SU-DHL-6 (cell line): ENCODE measurements around the gene LCORL.

Experiments used
- H2AFZ ChIP-seq: fragments of 200-600 bp; sonication (generic); 2 replicates; pipeline ENCODE4 v1.6.1; 2014; ENCODE audit warnings: low read depth, mild to moderate bottlenecking, moderate library complexity, mixed read lengths, antibody characterized with exemption, low read length; ENCODE audit not compliant: severe bottlenecking
- H3F3A ChIP-seq: fragments of 200-600 bp; shearing (Covaris generic); 2 replicates; pipeline ENCODE4 v1.6.0; 2016; ENCODE audit warnings: antibody characterized with exemption, mild to moderate bottlenecking; ENCODE audit not compliant: insufficient read depth
- H3K27ac ChIP-seq: fragments of 200-600 bp; sonication (generic); 2 replicates; pipeline ENCODE4 v1.5.1; 2016; ENCODE audit warnings: low read depth, mild to moderate bottlenecking, low read length, moderate library complexity, mixed read lengths
- H3K27me3 ChIP-seq: fragments of 200-600 bp; sonication (generic), shearing (Covaris generic); 2 replicates; pipeline ENCODE4 v1.6.0; 2014; ENCODE audit warnings: mild to moderate bottlenecking, low read length
- H3K36me3 ChIP-seq: fragments of 200-600 bp; sonication (generic); 2 replicates; pipeline ENCODE4 v1.6.1; 2014; ENCODE audit warnings: mild to moderate bottlenecking, low read length, mixed read lengths
- H3K4me2 ChIP-seq: fragments of 300-600, 200-600 bp; shearing (Covaris generic), sonication (generic); 2 replicates; pipeline ENCODE4 v1.6.0; 2014; ENCODE audit warnings: low read length, low read depth, mild to moderate bottlenecking; ENCODE audit not compliant: poor library complexity, severe bottlenecking
- H3K4me3 ChIP-seq: fragments of 200-600 bp; sonication (generic); 2 replicates; pipeline ENCODE4 v1.5.1; 2014; ENCODE audit warnings: antibody characterized with exemption, low read length, mild to moderate bottlenecking, mixed read lengths; ENCODE audit not compliant: insufficient read depth, poor library complexity, severe bottlenecking
- H3K79me2 ChIP-seq: fragments of 200-600 bp; sonication (generic); 2 replicates; pipeline ENCODE4 v1.6.1; 2014; ENCODE audit warnings: mild to moderate bottlenecking, low read length, moderate library complexity; ENCODE audit not compliant: insufficient read depth
- H3K9ac ChIP-seq: fragments of 200-600 bp; sonication (generic); 2 replicates; pipeline ENCODE4 v1.7.0; 2014; ENCODE audit warnings: mild to moderate bottlenecking, low read length
- H3K9me2 ChIP-seq: fragments of 200-600 bp; sonication (generic); replicated peaks from 2 replicates; pipeline ENCODE4 v1.6.1; 2014; ENCODE audit warnings: low read length; ENCODE audit not compliant: insufficient read depth
- H3K9me3 ChIP-seq: fragments of 200-600 bp; sonication (generic); 2 replicates; pipeline ENCODE4 v1.6.1; 2014; ENCODE audit warnings: low read length, mixed read lengths; ENCODE audit not compliant: insufficient read depth
- H4K20me1 ChIP-seq: fragments of 200-600 bp; sonication (generic); 2 replicates; pipeline ENCODE4 v1.6.1; 2014; ENCODE audit warnings: low read depth, mild to moderate bottlenecking, antibody characterized with exemption, low read length, moderate library complexity, mixed read lengths
- EZH2phosphoT487 ChIP-seq: fragments of 200-600 bp; sonication (generic), shearing (Covaris generic); conservative IDR thresholded peaks from 2 replicates; pipeline ENCODE4 v1.6.1; 2018; ENCODE audit warnings: mild to moderate bottlenecking, antibody characterized with exemption, low read length, moderate library complexity, mixed read lengths
- TF ChIP-seq, protein P1 (sequence below): fragments of 200-600 bp; sonication (generic); IDR thresholded peaks from one replicate; pipeline ENCODE4 v1.5.1; 2017; ENCODE audit warnings: antibody characterized with exemption, mild to moderate bottlenecking, low read length, moderate library complexity; ENCODE audit not compliant: insufficient read depth, poor library complexity, severe bottlenecking

The LCORL gene

DNA sequence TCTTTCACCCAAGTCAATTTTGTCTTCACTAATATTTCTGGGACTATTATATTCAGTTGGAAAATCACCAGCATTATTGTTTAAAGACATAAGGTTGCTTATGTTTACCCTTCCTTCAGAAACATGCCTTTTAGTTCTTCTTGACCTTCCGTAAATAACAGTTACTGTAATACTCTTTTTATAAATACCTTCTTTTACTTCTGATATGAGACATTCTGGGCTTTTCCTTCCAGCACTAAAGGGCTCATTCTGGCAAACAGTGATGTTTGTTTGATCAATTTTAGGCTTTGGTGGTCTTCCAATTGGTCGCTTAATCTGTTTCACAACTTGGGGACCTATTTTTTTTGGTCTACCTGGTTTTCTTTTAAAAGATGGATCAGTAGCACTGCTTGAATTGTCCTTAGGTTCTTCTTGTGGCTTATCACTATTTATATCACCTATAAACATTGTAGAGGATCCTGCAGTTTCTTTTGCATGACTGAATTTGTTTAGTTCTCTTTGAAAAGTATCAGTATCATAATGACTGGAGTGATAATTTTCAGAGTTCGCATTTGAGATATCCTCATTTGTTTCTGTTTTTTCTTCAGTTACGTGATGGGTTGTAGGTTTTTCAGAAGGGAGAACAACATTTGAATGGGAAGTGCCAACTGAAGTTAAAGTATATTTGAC lies 146.0 kb downstream of the LCORL start:
- Histone ChIP-seq H3K27ac (no peak overlapping the region), H3K9me3 (no peaks in the 10 kb centered on the region), H3K27me3 (no peaks in the 10 kb centered on the region), H3K9ac (no peak overlapping the region), H3K4me2 (no peak overlapping the region), H3K36me3 (peaks cover 9% of the 10 kb centered on the region), H2AFZ (no peak overlapping the region), H3K4me3 (no peak overlapping the region), H3K9me2 (no peaks in the 10 kb centered on the region), H3K79me2 (no peaks in the 10 kb centered on the region), H4K20me1 (no peaks in the 10 kb centered on the region; the same call in 1 of the 2 replicates), H3F3A (no peaks in the 10 kb centered on the region; the same call in 1 of the 2 replicates)
- no peak for TF ChIP-seq EZH2phosphoT487
- TF ChIP-seq, protein P1, sequence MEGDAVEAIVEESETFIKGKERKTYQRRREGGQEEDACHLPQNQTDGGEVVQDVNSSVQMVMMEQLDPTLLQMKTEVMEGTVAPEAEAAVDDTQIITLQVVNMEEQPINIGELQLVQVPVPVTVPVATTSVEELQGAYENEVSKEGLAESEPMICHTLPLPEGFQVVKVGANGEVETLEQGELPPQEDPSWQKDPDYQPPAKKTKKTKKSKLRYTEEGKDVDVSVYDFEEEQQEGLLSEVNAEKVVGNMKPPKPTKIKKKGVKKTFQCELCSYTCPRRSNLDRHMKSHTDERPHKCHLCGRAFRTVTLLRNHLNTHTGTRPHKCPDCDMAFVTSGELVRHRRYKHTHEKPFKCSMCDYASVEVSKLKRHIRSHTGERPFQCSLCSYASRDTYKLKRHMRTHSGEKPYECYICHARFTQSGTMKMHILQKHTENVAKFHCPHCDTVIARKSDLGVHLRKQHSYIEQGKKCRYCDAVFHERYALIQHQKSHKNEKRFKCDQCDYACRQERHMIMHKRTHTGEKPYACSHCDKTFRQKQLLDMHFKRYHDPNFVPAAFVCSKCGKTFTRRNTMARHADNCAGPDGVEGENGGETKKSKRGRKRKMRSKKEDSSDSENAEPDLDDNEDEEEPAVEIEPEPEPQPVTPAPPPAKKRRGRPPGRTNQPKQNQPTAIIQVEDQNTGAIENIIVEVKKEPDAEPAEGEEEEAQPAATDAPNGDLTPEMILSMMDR = no peak

DNA sequence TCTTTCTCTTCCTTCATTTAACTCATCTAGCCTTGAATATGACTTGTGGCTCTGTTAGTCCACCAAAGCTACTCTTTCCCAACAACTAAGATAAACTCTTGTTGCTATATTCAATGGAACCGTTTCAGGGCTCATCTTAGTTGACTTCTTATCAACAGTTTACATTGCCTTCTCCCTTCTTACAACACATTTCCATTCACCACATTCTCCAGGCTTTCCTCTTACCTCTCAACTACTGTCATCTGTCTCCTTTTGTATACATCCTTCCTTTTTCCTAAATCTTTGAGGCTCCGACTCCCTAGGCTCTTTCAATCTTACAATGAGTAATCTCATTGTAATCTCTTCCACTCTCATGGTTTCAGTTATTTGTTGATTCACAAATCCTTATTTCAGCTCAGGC lies 152.2 kb downstream of the LCORL start:
- H3K27ac ChIP-seq = no peak overlapping the region
- no peak overlapping the region for H3K4me3 ChIP-seq
- no peaks in the 10 kb centered on the region for H3K79me2 ChIP-seq
- no peaks in the 10 kb centered on the region for H3F3A ChIP-seq
- no peaks in the 10 kb centered on the region for H3K9me2 ChIP-seq
- TF ChIP-seq, protein P1 = no peak
- no peak for TF ChIP-seq EZH2phosphoT487
- H3K36me3 ChIP-seq = no peaks in the 10 kb centered on the region; the same call in 1 of the 2 replicates
- no peaks in the 10 kb centered on the region for H3K27me3 ChIP-seq
- H3K4me2 ChIP-seq = no peak overlapping the region
- no peak overlapping the region for H2AFZ ChIP-seq
- no peaks in the 10 kb centered on the region for H4K20me1 ChIP-seq
- H3K9ac ChIP-seq = no peak overlapping the region
- H3K9me3 ChIP-seq = no peaks in the 10 kb centered on the region

DNA sequence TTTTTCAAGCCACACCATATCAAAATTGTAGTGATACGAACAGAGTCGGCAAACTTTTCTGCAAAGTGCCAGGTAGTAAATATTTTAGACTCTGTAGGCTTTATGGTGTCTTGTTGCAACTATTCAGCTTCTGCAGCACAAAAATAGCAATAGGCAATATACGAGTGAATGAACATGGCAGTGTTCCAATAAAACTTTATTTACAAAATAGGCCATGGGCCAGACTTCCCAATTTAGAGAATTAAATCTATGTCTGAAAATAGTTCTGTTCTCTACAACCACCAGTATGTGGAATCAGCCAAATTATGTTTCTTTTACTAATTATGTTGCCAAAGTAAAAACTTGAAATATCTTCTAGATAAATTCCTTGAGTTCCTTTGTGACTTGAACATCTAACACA lies 154.3 kb downstream of the LCORL start:
- Histone ChIP-seq H3K27me3 (no peaks in the 10 kb centered on the region), H3K36me3 (no peaks in the 10 kb centered on the region; the same call in 1 of the 2 replicates), H3K79me2 (no peaks in the 10 kb centered on the region), H3K9me2 (no peaks in the 10 kb centered on the region), H2AFZ (no peak overlapping the region), H3K27ac (no peak overlapping the region), H4K20me1 (no peaks in the 10 kb centered on the region), H3K4me2 (no peak overlapping the region), H3K4me3 (no peak overlapping the region), H3F3A (no peaks in the 10 kb centered on the region), H3K9me3 (no peaks in the 10 kb centered on the region), H3K9ac (no peak overlapping the region)
- TF ChIP-seq, protein P1 = no peak
- no peak for TF ChIP-seq EZH2phosphoT487
